GM12878 (cell line): Measurements from ENCODE around the gene IPO11. TPM values are rescaled to one million over a fixed set of nuclear protein-coding genes. Genes with fewer than 3 reads are reported as not detected.

Source experiments
- ATAC-seq: fragments of 200-7000 bp; cut with Tn5 transposase; 3 replicates; pipeline ENCODE4 v1.9.1; 2020; ENCODE audit warnings: mild to moderate bottlenecking, moderate library complexity
- BruUV-seq: library from RNA; stranded (reverse); fragments of 400-500 nt; replicated peaks from 2 replicates; lab custom pipeline; 2021; lab: Mats Ljungman, UMichigan
- CTCF ChIA-PET: fragments of 300-600 bp; sonication (Branson Sonifier 250); formaldehyde crosslinking; extraction: SDS; loops from one replicate; lab custom pipeline; 2021; ENCODE audit warnings: inconsistent platforms; lab: Yijun Ruan, JAX
- POLR2A ChIA-PET: fragments of 350-600 bp; formaldehyde crosslinking; extraction: SDS; loops from one replicate; lab custom pipeline; 2021; ENCODE audit warnings: inconsistent platforms; lab: Charles Lee
- RAD21 ChIA-PET: fragments of 300-600 bp; sonication (Branson Sonifier 250); formaldehyde crosslinking; loops from one replicate; lab custom pipeline; 2023; ENCODE audit warnings: antibody characterized with exemption; ENCODE audit not compliant: unreplicated experiment; lab: Charles Lee
- SMC1A ChIA-PET: fragments of 300-600 bp; sonication (Branson Sonifier 250); formaldehyde crosslinking; loops from one replicate; lab custom pipeline; 2023; ENCODE audit not compliant: unreplicated experiment, uncharacterized antibody; lab: Charles Lee
- DNase-seq: peaks from one replicate; pipeline ENCODE4 v3.0.0-alpha.2; 2011; ENCODE audit warnings: low read depth, low spot score
- FAIRE-seq: peaks from 3 replicates; lab custom pipeline; 2011; peaks lifted over from hg19 to GRCh38; lab: Jason Lieb, UNC
- H2AFZ ChIP-seq: 2 replicates; pipeline ENCODE4 v1.6.0; 2011; ENCODE audit warnings: low read depth, low read length, control low read depth; ENCODE audit not compliant: control insufficient read depth
- H3K27ac ChIP-seq: 2 replicates; pipeline ENCODE4 v1.5.1; 2011; ENCODE audit warnings: control low read depth; ENCODE audit not compliant: control insufficient read depth, insufficient read depth
- H3K27me3 ChIP-seq, 2 experiments: replicated peaks in 1 of 2; 2 replicates each; pipeline versions ENCODE4 v1.6.0 to v1.6.1; 2011; ENCODE audit warnings: low read length in 1 of 2; ENCODE audit not compliant: control insufficient read depth in 2 of 2, insufficient read depth in 2 of 2
- H3K36me3 ChIP-seq, 2 experiments: 2 replicates each; pipeline ENCODE4 v1.5.1; 2011; ENCODE audit warnings: low read length in 1 of 2; ENCODE audit not compliant: control insufficient read depth in 2 of 2, insufficient read depth in 2 of 2
- H3K4me1 ChIP-seq: 2 replicates; pipeline ENCODE4 v1.6.1; 2011; ENCODE audit warnings: mild to moderate bottlenecking, low read length, moderate library complexity, mixed read lengths; ENCODE audit not compliant: control insufficient read depth, insufficient read depth
- H3K4me2 ChIP-seq: 2 replicates; pipeline ENCODE4 v1.6.0; 2011; ENCODE audit warnings: control low read depth; ENCODE audit not compliant: control insufficient read depth, insufficient read depth
- H3K4me3 ChIP-seq: fragments of 200-600 bp; sonication (generic); 2 replicates; pipeline ENCODE4 v1.5.1; 2016
- H3K79me2 ChIP-seq: 2 replicates; pipeline ENCODE4 v1.6.0; 2011; ENCODE audit warnings: low read length; ENCODE audit not compliant: control insufficient read depth, insufficient read depth
- H3K9ac ChIP-seq: 2 replicates; pipeline ENCODE4 v1.8.0; 2011; ENCODE audit warnings: low read length, control low read depth, mixed read lengths; ENCODE audit not compliant: control insufficient read depth, insufficient read depth
- H3K9me3 ChIP-seq: replicated peaks from 3 replicates; pipeline ENCODE4 v1.5.1; 2011; ENCODE audit warnings: mild to moderate bottlenecking, low read length; ENCODE audit not compliant: control insufficient read depth, insufficient read depth
- H4K20me1 ChIP-seq: 2 replicates; pipeline ENCODE4 v1.6.0; 2011; ENCODE audit not compliant: control insufficient read depth, insufficient read depth
- BACH1 ChIP-seq: fragments of 450-650 bp; IDR thresholded peaks from 2 replicates; pipeline ENCODE4 v1.6.1; 2017; ENCODE audit warnings: mild to moderate bottlenecking, borderline replicate concordance
- CHD4 ChIP-seq: fragments of 200-600 bp; sonication (generic); IDR thresholded peaks from 2 replicates; pipeline ENCODE4 v1.6.1; 2016; ENCODE audit warnings: mild to moderate bottlenecking
- DPF2 ChIP-seq: fragments of 450-650 bp; IDR thresholded peaks from 2 replicates; pipeline ENCODE4 v1.6.1; 2017; ENCODE audit warnings: mild to moderate bottlenecking
- ELK1 ChIP-seq: IDR thresholded peaks from 2 replicates; pipeline ENCODE4 v1.6.1; 2012; ENCODE audit warnings: low read depth, low read length, improper control_type of control experiment
- FOXM1 ChIP-seq: IDR thresholded peaks from 2 replicates; pipeline ENCODE4 v1.6.1; 2012; ENCODE audit warnings: low read depth, mild to moderate bottlenecking, inconsistent platforms, low read length, moderate library complexity
- KAT2A ChIP-seq: conservative IDR thresholded peaks from 2 replicates; pipeline ENCODE4 v1.6.1; 2011; ENCODE audit warnings: low read depth, low read length; ENCODE audit not compliant: control insufficient read depth
- NBN ChIP-seq: fragments of 450-650 bp; IDR thresholded peaks from 2 replicates; pipeline ENCODE4 v1.6.1; 2016
- SMAD5 ChIP-seq: IDR thresholded peaks from 2 replicates; pipeline ENCODE4 v1.6.1; 2016; ENCODE audit warnings: antibody characterized with exemption, low read depth
- YBX1 ChIP-seq: fragments of 450-650 bp; IDR thresholded peaks from 2 replicates; pipeline ENCODE4 v1.6.1; 2016; ENCODE audit warnings: antibody characterized with exemption
- ZBTB33 ChIP-seq: fragments of 450-650 bp; IDR thresholded peaks from 2 replicates; pipeline ENCODE4 v1.6.1; 2017; ENCODE audit warnings: mild to moderate bottlenecking
- ZBTB4 ChIP-seq: fragments of 450-650 bp; formaldehyde crosslinking; IDR thresholded peaks from 2 replicates; pipeline ENCODE4 v1.4.0; 2022; ENCODE audit warnings: mild to moderate bottlenecking, moderate library complexity
- in situ Hi-C: fragments of 300-500 bp; cut with MboI; formaldehyde crosslinking; loops from 9 replicates; pipeline ENCODE4 v1.14.3; 2018; ENCODE audit warnings: mixed read lengths
- intact Hi-C: fragments of 100-400 bp; cut with micrococcal nuclease; formaldehyde crosslinking; loops from one replicate; pipeline ENCODE4 v1.14.2; 2022; ENCODE audit not compliant: unreplicated experiment
- polyA plus RNA-seq, 11 experiments: library from polyadenylated mRNA; depleted of rRNA in 4 of 11; unstranded in 6 of 11; stranded (reverse) in 5 of 11; fragments of >200 nt; fragmentation: Nextera tagmentation in 4 of 11; fragmentation: Illumina TruSeq in 1 of 11; extraction: Ambion mirVana in 4 of 11; extraction: Trizol in 1 of 11; gene quantifications; 1 replicate in 1 of 11; 2 replicates in 10 of 11; pipeline versions ENCODE4 v1.2.1 to v1.2.3, GENCODE V29; 2011 to 2016; ENCODE audit warnings: inconsistent platforms in 2 of 11, missing spikeins in 2 of 11, low read depth in 1 of 11
- total RNA-seq, 4 experiments: library from RNA; depleted of rRNA in 3 of 4; stranded (reverse); fragments of >200 nt in 3 of 4; fragmentation: Illumina TruSeq in 1 of 4; extraction: Trizol in 1 of 4; gene quantifications; 2 replicates each; pipeline versions ENCODE4 v1.2.1 to v1.2.3, GENCODE V29; 2013 to 2021
- TF ChIP-seq, protein P1 (sequence below): fragments of 450-650 bp; IDR thresholded peaks from 2 replicates; pipeline ENCODE4 v1.6.1; 2017; ENCODE audit warnings: mild to moderate bottlenecking, low read depth, inconsistent platforms; ENCODE audit not compliant: poor library complexity, severe bottlenecking
- TF ChIP-seq, protein P2 (sequence below): IDR thresholded peaks from 2 replicates; pipeline ENCODE4 v1.6.1; 2012; ENCODE audit warnings: low read length, inconsistent platforms

Gene IPO11
- total and polyA plus RNA-seq, 10 of the 15 experiments (the other 5 are each of a cell fraction or from before 2014, with no cell fraction given) = 14.1 to 49.3 (median 29.8) TPM

DNA sequence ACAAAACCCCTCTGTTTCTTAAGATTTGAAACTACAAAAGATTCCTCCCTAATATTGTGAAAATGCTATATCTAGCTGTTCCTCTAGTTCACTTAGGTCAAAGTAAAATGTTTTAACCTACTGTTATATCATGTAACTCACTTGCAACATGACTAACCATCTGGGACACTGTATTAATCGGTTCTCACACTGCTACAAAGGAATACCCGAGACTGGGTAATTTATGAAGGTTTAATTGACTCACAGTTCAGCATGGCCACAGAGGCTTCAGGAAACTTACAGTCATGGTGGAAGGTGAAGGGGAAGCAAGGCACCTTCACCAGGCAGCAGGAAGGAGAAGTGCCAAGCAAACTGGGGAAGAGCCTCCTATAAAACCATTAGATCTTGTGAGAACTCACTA lies 43.5 kb upstream of the IPO11 start (continued):
- no peak for TF ChIP-seq ZBTB33
- no peak for TF ChIP-seq ZBTB4 (CRISPR knock-in tag)
- TF ChIP-seq SMAD5 = no peak

- intact Hi-C loops = no loop called here
- H3K4me2 ChIP-seq = no peak overlapping the region
- ATAC-seq (no peak), DNase-seq (no peak), FAIRE-seq (no peak)
- in situ Hi-C loops = no loop called here
- POLR2A ChIA-PET = no interaction called here
- no peak overlapping the region for H3K9ac ChIP-seq
- SMC1A ChIA-PET = no interaction called here
- peaks cover 2 to 17% of the 10 kb centered on the region in 2 experiments for H3K36me3 ChIP-seq
- no peaks in the 10 kb centered on the region for H4K20me1 ChIP-seq
- H3K27ac ChIP-seq = no peak overlapping the region
- H3K27me3 ChIP-seq = no peaks in the 10 kb centered on the region
- RAD21 ChIA-PET = no interaction called here
- no peaks in the 10 kb centered on the region for H3K4me1 ChIP-seq
- CTCF ChIA-PET = interaction anchor here (1.1 kb wide), 1 partner anchor 147 kb away, joined by 3 read pairs; no protein-coding TSS in a partner anchor
- no peaks in the 10 kb centered on the region for H3K9me3 ChIP-seq
- no peak overlapping the region for H2AFZ ChIP-seq
- no peak overlapping the region for H3K4me3 ChIP-seq
- TF ChIP-seq ELK1 (no peak), BACH1 (no peak), NBN (no peak), FOXM1 (no peak), CHD4 (no peak), KAT2A (no peak), DPF2 (no peak), YBX1 (no peak)
- TF ChIP-seq, protein P1, sequence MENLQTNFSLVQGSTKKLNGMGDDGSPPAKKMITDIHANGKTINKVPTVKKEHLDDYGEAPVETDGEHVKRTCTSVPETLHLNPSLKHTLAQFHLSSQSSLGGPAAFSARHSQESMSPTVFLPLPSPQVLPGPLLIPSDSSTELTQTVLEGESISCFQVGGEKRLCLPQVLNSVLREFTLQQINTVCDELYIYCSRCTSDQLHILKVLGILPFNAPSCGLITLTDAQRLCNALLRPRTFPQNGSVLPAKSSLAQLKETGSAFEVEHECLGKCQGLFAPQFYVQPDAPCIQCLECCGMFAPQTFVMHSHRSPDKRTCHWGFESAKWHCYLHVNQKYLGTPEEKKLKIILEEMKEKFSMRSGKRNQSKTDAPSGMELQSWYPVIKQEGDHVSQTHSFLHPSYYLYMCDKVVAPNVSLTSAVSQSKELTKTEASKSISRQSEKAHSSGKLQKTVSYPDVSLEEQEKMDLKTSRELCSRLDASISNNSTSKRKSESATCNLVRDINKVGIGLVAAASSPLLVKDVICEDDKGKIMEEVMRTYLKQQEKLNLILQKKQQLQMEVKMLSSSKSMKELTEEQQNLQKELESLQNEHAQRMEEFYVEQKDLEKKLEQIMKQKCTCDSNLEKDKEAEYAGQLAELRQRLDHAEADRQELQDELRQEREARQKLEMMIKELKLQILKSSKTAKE = no peak
- TF ChIP-seq, protein P2, sequence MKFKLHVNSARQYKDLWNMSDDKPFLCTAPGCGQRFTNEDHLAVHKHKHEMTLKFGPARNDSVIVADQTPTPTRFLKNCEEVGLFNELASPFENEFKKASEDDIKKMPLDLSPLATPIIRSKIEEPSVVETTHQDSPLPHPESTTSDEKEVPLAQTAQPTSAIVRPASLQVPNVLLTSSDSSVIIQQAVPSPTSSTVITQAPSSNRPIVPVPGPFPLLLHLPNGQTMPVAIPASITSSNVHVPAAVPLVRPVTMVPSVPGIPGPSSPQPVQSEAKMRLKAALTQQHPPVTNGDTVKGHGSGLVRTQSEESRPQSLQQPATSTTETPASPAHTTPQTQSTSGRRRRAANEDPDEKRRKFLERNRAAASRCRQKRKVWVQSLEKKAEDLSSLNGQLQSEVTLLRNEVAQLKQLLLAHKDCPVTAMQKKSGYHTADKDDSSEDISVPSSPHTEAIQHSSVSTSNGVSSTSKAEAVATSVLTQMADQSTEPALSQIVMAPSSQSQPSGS = no peak
- no TSS peak for BruUV-seq
- no peaks in the 10 kb centered on the region for H3K79me2 ChIP-seq
These were observed 41.2 kb upstream of the IPO11 start for GRCh38 chr5:62371409-62371808.
